Measurements from ENCODE around the gene BORCS6.

BORCS6 gene

GRCh38 chr17:8210761-8211458 lies 20.9 kb upstream of the BORCS6 start:
- Histone ChIP-seq H3K27ac (replicated peaks; ENCODE audit: low read length) (peak overlapping the region; percentile 74), H3K4me3 (ENCODE audit: low read length in 2 of 2) (peak overlapping the region; percentile 80 to 99)
- no peak for DNase-seq (ENCODE audit: low spot score)

DNA sequence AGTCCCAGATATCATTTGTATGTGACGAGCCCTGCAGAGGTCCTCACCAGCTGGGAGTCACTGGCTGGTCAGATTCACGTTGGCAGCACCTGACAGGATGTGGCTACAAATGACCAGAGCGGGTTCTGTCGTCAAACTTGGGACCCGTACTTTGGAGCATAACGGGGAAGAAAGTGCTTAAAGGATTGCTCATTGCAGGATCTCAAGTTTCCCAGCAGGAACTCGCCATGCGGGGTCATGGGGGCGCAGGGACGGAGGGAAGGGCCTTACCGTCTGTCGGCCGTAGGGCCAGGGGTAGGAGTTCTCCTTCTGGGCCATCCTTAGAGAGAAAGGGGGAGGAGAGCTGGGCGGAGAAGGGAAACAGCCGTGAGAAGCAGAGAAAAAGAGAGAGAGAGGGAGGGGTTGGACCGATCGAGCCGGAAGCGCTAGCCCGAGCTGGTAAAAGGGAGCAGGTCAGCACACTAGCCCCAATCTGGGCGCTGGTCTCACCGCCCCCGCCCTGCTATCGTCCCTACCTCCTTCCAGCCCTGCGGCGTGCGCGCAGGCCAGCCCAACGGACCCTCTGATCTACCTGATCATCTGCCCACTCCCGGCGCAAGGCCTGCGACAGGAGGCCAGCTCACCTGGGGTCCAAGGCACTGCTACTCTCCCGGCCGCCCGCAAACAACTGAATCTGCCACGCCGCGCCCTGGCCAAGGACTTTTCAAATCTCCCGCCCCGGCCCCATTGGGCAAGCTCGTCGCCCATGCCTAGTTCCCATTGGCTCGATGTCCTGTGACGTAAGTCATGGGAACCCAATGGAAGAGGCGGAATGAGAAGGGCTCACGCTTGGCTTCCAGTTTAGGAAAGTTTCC lies 20.2 kb upstream of the BORCS6 start, which contains the start of gene AURKB:
TSS of gene AURKB (minus strand) at position 669 of the 854 bp plus-strand sequence. CDS start at position 318, 351 bp downstream.
- peak within 1 kb of the TSS; percentile 56 for H2BK5ac ChIP-seq (ENCODE audit: low read length)
- H3K23ac ChIP-seq (ENCODE audit: low read depth, low read length, poor library complexity): peak within 1 kb of the TSS; percentile 75
- H3K18ac ChIP-seq (ENCODE audit: low read length): peak within 1 kb of the TSS; percentile 92
- no peak within 1 kb of the TSS for H4K8ac ChIP-seq (ENCODE audit: low read depth, low read length)
- no peak within 1 kb of the TSS for H4K91ac ChIP-seq (ENCODE audit: low read depth, low read length, poor library complexity)
- no peaks in the 10 kb centered on the region for H3K27me3 ChIP-seq (ENCODE audit: control insufficient read depth in 3 of 3, insufficient read depth in 3 of 3, low read depth in 1 of 3, low read length in 3 of 3)
- H2BK15ac ChIP-seq (ENCODE audit: low read length): no peak within 1 kb of the TSS
- H3K4me3 ChIP-seq (ENCODE audit: low read length in 2 of 2): peak within 1 kb of the TSS; percentile 96 to 99
- H3K4me2 ChIP-seq (ENCODE audit: insufficient read depth, low read length, poor library complexity, severe bottlenecking): peak within 1 kb of the TSS; percentile 73
- peak; percentile 94 for DNase-seq (ENCODE audit: low spot score)
- H3K4ac ChIP-seq (ENCODE audit: low read length): peak within 1 kb of the TSS; percentile 70
- H3K36me3 ChIP-seq (replicated peaks in 1 of 2; ENCODE audit: control insufficient read depth in 2 of 2, insufficient read depth in 2 of 2, low read length in 2 of 2): peaks cover 22 to 37% of the 10 kb centered on the region in 2 donors
- H2AK5ac ChIP-seq (ENCODE audit: low read depth, low read length): peak within 1 kb of the TSS; percentile 41
- H3K79me1 ChIP-seq (ENCODE audit: low read depth, low read length): peaks cover 15% of the 10 kb centered on the region
- no peak within 1 kb of the TSS for H2BK12ac ChIP-seq (ENCODE audit: low read length)
- no peak within 1 kb of the TSS for H2BK120ac ChIP-seq (ENCODE audit: low read depth, low read length)
- H3K9ac ChIP-seq (ENCODE audit: low read depth, low read length, poor library complexity): peak within 1 kb of the TSS; percentile 88
- no peaks in the 10 kb centered on the region for H3K9me3 ChIP-seq (replicated peaks in 1 of 2; ENCODE audit: control insufficient read depth in 2 of 2, insufficient read depth in 1 of 2, low read depth in 1 of 2, low read length in 2 of 2)
- H2AFZ ChIP-seq (ENCODE audit: low read length): peak within 1 kb of the TSS; percentile 96
- peak within 1 kb of the TSS; percentile 73 for H3K14ac ChIP-seq (ENCODE audit: low read length)
- H3K27ac ChIP-seq (replicated peaks; ENCODE audit: low read length): peak within 1 kb of the TSS; percentile 74
- no CpG with 5 or more reads among the region's 46 CpGs for WGBS, 2 donors (ENCODE audit: extremely low coverage in 2 of 2, insufficient read length in 2 of 2, insufficient replicate concordance in 1 of 2)
- peaks cover 6 to 9% of the 10 kb centered on the region in 2 donors for H3K4me1 ChIP-seq (ENCODE audit: control insufficient read depth in 2 of 2, insufficient read depth in 1 of 2, low read depth in 1 of 2, low read length in 2 of 2)

More at GRCh38 chr17:8210761-8211458, 20.9 kb upstream of the BORCS6 start:
- H3K27me3 ChIP-seq (ENCODE audit: control insufficient read depth in 3 of 3, insufficient read depth in 3 of 3, low read depth in 1 of 3, low read length in 3 of 3): no peaks in the 10 kb centered on the region
- no peaks in the 10 kb centered on the region for H3K9me3 ChIP-seq (replicated peaks in 1 of 2; ENCODE audit: control insufficient read depth in 2 of 2, insufficient read depth in 1 of 2, low read depth in 1 of 2, low read length in 2 of 2)
- no peak overlapping the region for H3K18ac ChIP-seq (ENCODE audit: low read length)
- H3K14ac ChIP-seq (ENCODE audit: low read length): no peak overlapping the region
- H2BK15ac ChIP-seq (ENCODE audit: low read length): no peak overlapping the region
- peak overlapping the region; percentile 96 for H2AFZ ChIP-seq (ENCODE audit: low read length)
- no CpG with 5 or more reads among the region's 22 CpGs for WGBS, 2 donors (ENCODE audit: extremely low coverage in 2 of 2, insufficient read length in 2 of 2, insufficient replicate concordance in 1 of 2)
- no peak overlapping the region for H3K9ac ChIP-seq (ENCODE audit: low read depth, low read length, poor library complexity)
- no peak overlapping the region for H4K91ac ChIP-seq (ENCODE audit: low read depth, low read length, poor library complexity)
- H3K36me3 ChIP-seq (replicated peaks in 1 of 2; ENCODE audit: control insufficient read depth in 2 of 2, insufficient read depth in 2 of 2, low read length in 2 of 2): peaks cover 16 to 30% of the 10 kb centered on the region in 2 donors
- H2BK5ac ChIP-seq (ENCODE audit: low read length): no peak overlapping the region
- no peak overlapping the region for H2BK12ac ChIP-seq (ENCODE audit: low read length)
- peak overlapping the region; percentile 29 for H3K4me2 ChIP-seq (ENCODE audit: insufficient read depth, low read length, poor library complexity, severe bottlenecking)
- H3K23ac ChIP-seq (ENCODE audit: low read depth, low read length, poor library complexity): no peak overlapping the region
- H2BK120ac ChIP-seq (ENCODE audit: low read depth, low read length): no peak overlapping the region
- peaks cover 12% of the 10 kb centered on the region for H3K79me1 ChIP-seq (ENCODE audit: low read depth, low read length)
- H3K4ac ChIP-seq (ENCODE audit: low read length): no peak overlapping the region
- H3K4me1 ChIP-seq (ENCODE audit: control insufficient read depth in 2 of 2, insufficient read depth in 1 of 2, low read depth in 1 of 2, low read length in 2 of 2): peaks cover 6 to 9% of the 10 kb centered on the region in 2 donors
- H2AK5ac ChIP-seq (ENCODE audit: low read depth, low read length): no peak overlapping the region
- H4K8ac ChIP-seq (ENCODE audit: low read depth, low read length): no peak overlapping the region

- no peak overlapping the region for H2AFZ ChIP-seq (ENCODE audit: low read length)
- no peak overlapping the region for H4K91ac ChIP-seq (ENCODE audit: low read depth, low read length, poor library complexity)
- H3K23ac ChIP-seq (ENCODE audit: low read depth, low read length, poor library complexity): no peak overlapping the region
- no peak overlapping the region for H2BK12ac ChIP-seq (ENCODE audit: low read length)
- H2BK120ac ChIP-seq (ENCODE audit: low read depth, low read length): no peak overlapping the region
- no peak for DNase-seq (ENCODE audit: low spot score)
- H3K27me3 ChIP-seq (ENCODE audit: control insufficient read depth in 3 of 3, insufficient read depth in 3 of 3, low read depth in 1 of 3, low read length in 3 of 3): no peaks in the 10 kb centered on the region
- no peak overlapping the region for H2AK5ac ChIP-seq (ENCODE audit: low read depth, low read length)
- H3K4ac ChIP-seq (ENCODE audit: low read length): no peak overlapping the region
- no peak overlapping the region for H4K8ac ChIP-seq (ENCODE audit: low read depth, low read length)
- no peak overlapping the region for H2BK5ac ChIP-seq (ENCODE audit: low read length)
- H3K9ac ChIP-seq (ENCODE audit: low read depth, low read length, poor library complexity): no peak overlapping the region
- H3K36me3 ChIP-seq (replicated peaks in 1 of 2; ENCODE audit: control insufficient read depth in 2 of 2, insufficient read depth in 2 of 2, low read length in 2 of 2): peaks cover 34 to 64% of the 10 kb centered on the region in 2 donors
- H3K14ac ChIP-seq (ENCODE audit: low read length): no peak overlapping the region
- no peak overlapping the region for H2BK15ac ChIP-seq (ENCODE audit: low read length)
- no peaks in the 10 kb centered on the region for H3K9me3 ChIP-seq (replicated peaks in 1 of 2; ENCODE audit: control insufficient read depth in 2 of 2, insufficient read depth in 1 of 2, low read depth in 1 of 2, low read length in 2 of 2)
- no peak overlapping the region for H3K4me3 ChIP-seq (ENCODE audit: low read length in 2 of 2)
- H3K4me2 ChIP-seq (ENCODE audit: insufficient read depth, low read length, poor library complexity, severe bottlenecking): no peak overlapping the region
- no peak overlapping the region for H3K27ac ChIP-seq (replicated peaks; ENCODE audit: low read length)
- H3K79me1 ChIP-seq (ENCODE audit: low read depth, low read length): peaks cover 15% of the 10 kb centered on the region
- no CpG with 5 or more reads among the region's 12 CpGs for WGBS, 2 donors (ENCODE audit: extremely low coverage in 2 of 2, insufficient read length in 2 of 2, insufficient replicate concordance in 1 of 2)
- peaks cover 6 to 9% of the 10 kb centered on the region in 2 donors for H3K4me1 ChIP-seq (ENCODE audit: control insufficient read depth in 2 of 2, insufficient read depth in 1 of 2, low read depth in 1 of 2, low read length in 2 of 2)
- H3K18ac ChIP-seq (ENCODE audit: low read length): no peak overlapping the region
Observed at GRCh38 chr17:8206536-8206935, 16.6 kb upstream of the BORCS6 start.
